K562 (cell line): ENCODE measurements around the gene CHTF8. TPM values are rescaled to one million over a fixed set of nuclear protein-coding genes. Genes with fewer than 3 reads are reported as not detected.

ENCODE experiments used
- ATAC-seq: fragments of 200-7000 bp; cut with Tn5 transposase; 3 replicates; pipeline ENCODE4 v1.9.1; 2020; ENCODE audit warnings: moderate library complexity
- BruUV-seq: library from RNA; stranded (reverse); fragments of 400-500 nt; replicated peaks from 2 replicates; lab custom pipeline; 2021; lab: Mats Ljungman, UMichigan
- CTCF ChIA-PET: fragments of 300-600 bp; formaldehyde crosslinking; extraction: SDS; loops from one replicate; lab custom pipeline; 2021; ENCODE audit warnings: low intra/inter-chr PET ratio; lab: Yijun Ruan, JAX
- POLR2A ChIA-PET: fragments of 300-600, 350-650 bp; sonication (Branson Sonifier 250); formaldehyde crosslinking; extraction: SDS; loops from one replicate; lab custom pipeline; 2021; ENCODE audit warnings: antibody characterized with exemption, inconsistent platforms; lab: Yijun Ruan, JAX
- DNase-seq, 4 experiments: peaks; one replicate each; pipeline versions ENCODE4 v3.0.0 to v3.0.0-alpha.2; 2011 to 2018; ENCODE audit warnings: low spot score in 3 of 4, mixed read lengths in 3 of 4; ENCODE audit errors: extremely low read depth in 1 of 4
- FAIRE-seq: peaks from 2 replicates; lab custom pipeline; 2011; peaks lifted over from hg19 to GRCh38; lab: Jason Lieb, UNC
- H2AFZ ChIP-seq: 2 replicates; pipeline ENCODE4 v1.6.0; 2011; ENCODE audit warnings: low read depth, low read length, control low read depth, inconsistent platforms
- H3K27ac ChIP-seq: fragments of 200-600 bp; 3 replicates; pipeline ENCODE4 v1.8.0; 2011; ENCODE audit warnings: low read depth, mild to moderate bottlenecking, control low read depth, inconsistent platforms, low read length, moderate library complexity, mixed read lengths; ENCODE audit errors: extremely low read depth
- H3K27me3 ChIP-seq, 2 experiments: fragments of 300-600 bp in 1 of 2; 2 replicates in 1 of 2; 3 replicates in 1 of 2; pipeline versions ENCODE4 v1.6.0 to v1.8.0; 2011; ENCODE audit warnings: inconsistent platforms in 2 of 2, low read length in 2 of 2, mild to moderate bottlenecking in 1 of 2, mixed read lengths in 1 of 2, moderate library complexity in 1 of 2; ENCODE audit not compliant: control insufficient read depth in 2 of 2, insufficient read depth in 2 of 2
- H3K36me3 ChIP-seq: fragments of 300-600 bp; 3 replicates; pipeline ENCODE4 v1.8.0; 2011; ENCODE audit warnings: mild to moderate bottlenecking, low read length, inconsistent platforms; ENCODE audit not compliant: control insufficient read depth, insufficient read depth
- H3K4me1 ChIP-seq, 2 experiments: fragments of 200-600 bp in 1 of 2; replicated peaks in 1 of 2; 2 replicates in 1 of 2; 3 replicates in 1 of 2; pipeline versions ENCODE4 v1.5.1 to v1.8.0; 2011; ENCODE audit warnings: inconsistent platforms in 2 of 2, low read length in 2 of 2, mild to moderate bottlenecking in 1 of 2, mixed read lengths in 1 of 2, moderate library complexity in 1 of 2; ENCODE audit not compliant: control insufficient read depth in 2 of 2, insufficient read depth in 2 of 2
- H3K4me2 ChIP-seq: 2 replicates; pipeline ENCODE4 v1.6.1; 2011; ENCODE audit warnings: low read length, control low read depth, inconsistent platforms, mixed read lengths; ENCODE audit not compliant: insufficient read depth
- H3K4me3 ChIP-seq: fragments of 200-600 bp; sonication (generic), shearing (Covaris generic); 2 replicates; pipeline ENCODE4 v1.5.1; 2016; ENCODE audit warnings: control low read depth, inconsistent platforms
- H3K79me2 ChIP-seq: fragments of 200-600 bp; 3 replicates; pipeline ENCODE4 v1.8.0; 2011; ENCODE audit warnings: low read length, inconsistent platforms; ENCODE audit not compliant: control insufficient read depth, insufficient read depth
- H3K9ac ChIP-seq, 2 experiments: 2 replicates each; pipeline versions ENCODE4 v1.6.0 to v1.6.1; 2011; ENCODE audit warnings: low read depth in 2 of 2, low read length in 2 of 2, control low read depth in 1 of 2, inconsistent platforms in 1 of 2, mild to moderate bottlenecking in 1 of 2, mixed read lengths in 1 of 2; ENCODE audit not compliant: insufficient read depth in 1 of 2
- H3K9me1 ChIP-seq: one replicate; pipeline ENCODE4 v1.6.0; 2011; ENCODE audit warnings: inconsistent platforms, mild to moderate bottlenecking, low read length, moderate library complexity; ENCODE audit not compliant: control insufficient read depth, insufficient read depth
- H3K9me3 ChIP-seq: replicated peaks from 2 replicates; pipeline ENCODE4 v1.5.1; 2011; ENCODE audit warnings: low read depth, low read length, inconsistent platforms; ENCODE audit not compliant: control insufficient read depth, insufficient read depth
- H4K20me1 ChIP-seq: replicated peaks from 2 replicates; pipeline ENCODE4 v1.6.1; 2011; ENCODE audit warnings: low read length, inconsistent platforms, mixed read lengths; ENCODE audit not compliant: control insufficient read depth, insufficient read depth
- HDAC3 ChIP-seq: fragments of 450-650 bp; IDR thresholded peaks from 2 replicates; pipeline ENCODE4 v1.6.1; 2018; ENCODE audit warnings: borderline replicate concordance, mild to moderate bottlenecking, moderate library complexity; ENCODE audit not compliant: partially characterized antibody
- MCM2 ChIP-seq: fragments of 450-650 bp; IDR thresholded peaks from 2 replicates; pipeline ENCODE4 v1.6.1; 2017; ENCODE audit warnings: low read depth, mild to moderate bottlenecking
- TBL1XR1 ChIP-seq, 2 experiments: IDR thresholded peaks; 2 replicates each; pipeline ENCODE4 v1.6.1; 2012; ENCODE audit warnings: improper control_type of control experiment in 2 of 2, low read length in 2 of 2, mild to moderate bottlenecking in 1 of 2
- TOE1 ChIP-seq, 2 experiments: fragments of 450-650 bp in 1 of 2; sonication (generic) in 1 of 2; formaldehyde crosslinking in 1 of 2; IDR thresholded peaks; 2 replicates each; pipeline versions ENCODE4 v1.7.1 to v1.8.0; 2016 to 2022; ENCODE audit warnings: borderline replicate concordance in 2 of 2, mild to moderate bottlenecking in 2 of 2, antibody characterized with exemption in 1 of 2, inconsistent platforms in 1 of 2, low read depth in 1 of 2, missing genetic modification reagents in 1 of 2, moderate library complexity in 1 of 2
- ZFP30 ChIP-seq: fragments of 250-450 bp; sonication (Bioruptor Pico); IDR thresholded peaks from 2 replicates; pipeline ENCODE4 v1.8.0; 2022; ENCODE audit warnings: moderate library complexity, mild to moderate bottlenecking, inconsistent platforms, borderline replicate concordance
- ZKSCAN3 ChIP-seq: fragments of 250-450 bp; sonication (Bioruptor Pico); IDR thresholded peaks from 2 replicates; pipeline ENCODE4 v1.4.0; 2020
- ZNF124 ChIP-seq: sonication (generic); formaldehyde crosslinking; IDR thresholded peaks from 2 replicates; pipeline ENCODE4 v1.8.1; 2022; ENCODE audit warnings: missing genetic modification reagents
- ZNF134 ChIP-seq: fragments of 250-450 bp; sonication (Bioruptor Pico); conservative IDR thresholded peaks from 2 replicates; pipeline ENCODE4 v1.4.0; 2020
- ZNF311 ChIP-seq: fragments of 250-450 bp; sonication (Bioruptor Pico); IDR thresholded peaks from 2 replicates; pipeline ENCODE4 v1.4.0; 2020; ENCODE audit warnings: mild to moderate bottlenecking, moderate library complexity
- ZNF324 ChIP-seq: fragments of 250-450 bp; sonication (Bioruptor Pico); IDR thresholded peaks from 2 replicates; pipeline ENCODE4 v1.4.0; 2020; ENCODE audit warnings: mild to moderate bottlenecking
- ZNF347 ChIP-seq: fragments of 450-650 bp; formaldehyde crosslinking; IDR thresholded peaks from 2 replicates; pipeline ENCODE4 v1.4.0; 2020; ENCODE audit warnings: low read depth, mild to moderate bottlenecking, moderate library complexity
- WGBS: fragments of 100-300 bp; shearing (Covaris generic); methylation state at CpG from one replicate; pipeline ENCODE4 v1.1.6; 2016; ENCODE audit warnings: low coverage, mixed read lengths; ENCODE audit not compliant: insufficient coverage; ENCODE audit errors: missing lambda C conversion rate; 5-methylcytosine and 5-hydroxymethylcytosine counted together
- in situ Hi-C: fragments of 300-500 bp; cut with MboI; formaldehyde crosslinking; loops from 4 replicates; pipeline ENCODE4 v1.15.0; 2018; ENCODE audit warnings: inconsistent platforms, mixed read lengths
- intact Hi-C: fragments of 100-400 bp; cut with micrococcal nuclease; formaldehyde crosslinking; loops from 2 replicates; pipeline ENCODE4 v1.14.2; 2022
- polyA plus RNA-seq, 8 experiments: library from polyadenylated mRNA; depleted of rRNA in 4 of 8; stranded (reverse) in 5 of 8; unstranded in 3 of 8; fragments of >200 nt; fragmentation: Nextera tagmentation in 2 of 8; fragmentation: Illumina TruSeq in 1 of 8; extraction: Ambion mirVana in 2 of 8; extraction: Trizol in 1 of 8; gene quantifications; 2 replicates each; pipeline versions ENCODE4 v1.2.1 to v1.2.3, GENCODE V29; 2011 to 2014; ENCODE audit warnings: inconsistent platforms in 1 of 8, missing spikeins in 1 of 8
- total RNA-seq, 7 experiments: library from RNA; depleted of rRNA in 6 of 7; stranded (reverse); fragments of >200 nt in 6 of 7; fragmentation: Illumina TruSeq in 2 of 7; extraction: Trizol in 2 of 7; gene quantifications; 2 replicates each; pipeline versions ENCODE4 v1.2.1 to v1.2.3, GENCODE V29; 2011 to 2021; ENCODE audit warnings: low replicate concordance in 1 of 7
- TF ChIP-seq, protein P1 (sequence below): fragments of 250-450 bp; sonication (Bioruptor Pico); IDR thresholded peaks from 2 replicates; pipeline ENCODE4 v1.5.0; 2020; ENCODE audit warnings: mild to moderate bottlenecking
- TF ChIP-seq, protein P2 (sequence below): sonication (generic); formaldehyde crosslinking; IDR thresholded peaks from 2 replicates; pipeline ENCODE4 v1.8.0; 2022; ENCODE audit warnings: missing genetic modification reagents, mild to moderate bottlenecking, borderline replicate concordance

CHTF8 gene
- total and polyA plus RNA-seq, 9 of the 15 experiments (the other 6 are each of a cell fraction or from before 2014, with no cell fraction given): 20.2 to 199 (median 108) TPM

DNA sequence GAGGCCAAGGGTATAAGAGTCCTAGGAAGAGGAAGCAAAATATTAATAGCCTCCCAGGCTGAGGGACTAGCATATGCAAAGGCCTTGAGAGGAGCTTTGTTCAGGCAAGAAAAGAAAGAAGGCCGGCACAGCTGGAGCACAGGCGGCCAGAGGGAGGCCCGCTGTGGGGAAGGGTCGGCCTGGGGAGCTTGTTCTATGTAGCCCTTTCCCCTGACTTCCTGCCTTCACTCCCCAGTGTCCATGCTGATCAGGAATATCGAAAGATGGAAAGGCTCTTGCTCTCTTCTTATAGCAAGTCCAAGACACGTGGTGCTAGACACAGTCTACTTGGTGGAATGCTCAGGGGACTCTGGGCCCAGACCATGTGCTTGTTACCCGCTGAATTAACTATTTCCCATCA lies 54.3 kb downstream of the CHTF8 start:
- intact Hi-C loops: no loop called here
- TF ChIP-seq ZNF134 (CRISPR knock-in tag) (no peak), ZNF311 (CRISPR knock-in tag) (no peak), ZNF324 (no peak), TBL1XR1 (IDR thresholded peaks at IDR 0.05; ENCODE audit: low read length in 2 of 2) (no peak)
- Histone ChIP-seq H3K9me1 (no peaks in the 10 kb centered on the region), H3K36me3 (no peaks in the 10 kb centered on the region), H3K79me2 (no peaks in the 10 kb centered on the region), H3K27ac (no peak overlapping the region), H3K9me3 (no peaks in the 10 kb centered on the region), H3K4me1 (no peaks in the 10 kb centered on the region), H3K4me2 (no peak overlapping the region), H3K9ac (no peak overlapping the region), H2AFZ (no peak overlapping the region), H4K20me1 (no peaks in the 10 kb centered on the region), H3K27me3 (no peaks in the 10 kb centered on the region), H3K4me3 (no peak overlapping the region)
- 64% methylated on average over 7 of the region's 7 CpGs for WGBS
- DNase-seq: no peak
- ATAC-seq: no peak
- no TSS peak for BruUV-seq
- in situ Hi-C loops: no loop called here
- no peak for FAIRE-seq
- CTCF ChIA-PET: no interaction called here
- POLR2A ChIA-PET: interaction anchor here (1.0 kb wide), 1 partner anchor 15 kb away, joined by 3 read pairs; no protein-coding TSS in a partner anchor

DNA sequence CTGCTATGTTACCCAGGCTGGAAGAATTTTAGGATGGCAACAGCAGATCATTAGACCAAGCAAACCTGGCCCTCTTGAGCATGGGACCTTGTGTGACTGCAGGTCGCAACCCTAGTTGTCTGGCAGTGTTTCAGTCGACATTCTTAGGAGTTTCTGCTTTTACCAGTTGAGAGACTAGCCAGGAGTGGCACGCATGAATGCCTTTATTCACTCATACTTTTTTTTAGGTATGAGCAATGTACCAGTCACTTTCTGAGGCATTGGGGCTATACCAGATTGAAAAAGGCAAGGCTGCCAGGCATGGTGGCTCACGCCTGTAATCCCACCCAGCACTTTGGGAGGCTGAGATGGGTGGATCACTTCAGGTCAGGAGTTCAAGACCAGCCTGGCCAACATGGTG lies 55.1 kb downstream of the CHTF8 start:
- H3K36me3 ChIP-seq: no peaks in the 10 kb centered on the region
- FAIRE-seq: no peak
- intact Hi-C loops: no loop called here
- in situ Hi-C loops: no loop called here
- ChIA-PET CTCF (no interaction called here), POLR2A (interaction anchor here (0.5 kb wide), 1 partner anchor 274 kb away, joined by 3 read pairs; the partner anchor contains the start of gene TMED6)
- H3K9ac ChIP-seq: no peak overlapping the region
- 69% methylated on average over 4 of the region's 4 CpGs for WGBS
- no peaks in the 10 kb centered on the region for H3K4me1 ChIP-seq
- no TSS peak for BruUV-seq
- H3K27me3 ChIP-seq: no peaks in the 10 kb centered on the region
- no peak overlapping the region for H3K4me2 ChIP-seq
- H3K79me2 ChIP-seq: no peaks in the 10 kb centered on the region
- H3K4me3 ChIP-seq: no peak overlapping the region
- H3K9me3 ChIP-seq: no peaks in the 10 kb centered on the region
- no peak for ATAC-seq
- no peak for DNase-seq
- H3K9me1 ChIP-seq: no peaks in the 10 kb centered on the region
- no peak overlapping the region for H2AFZ ChIP-seq
- H3K27ac ChIP-seq: no peak overlapping the region
- H4K20me1 ChIP-seq: no peaks in the 10 kb centered on the region
- TF ChIP-seq ZNF124 (CRISPR knock-in tag): no peak
- TF ChIP-seq, protein P1, sequence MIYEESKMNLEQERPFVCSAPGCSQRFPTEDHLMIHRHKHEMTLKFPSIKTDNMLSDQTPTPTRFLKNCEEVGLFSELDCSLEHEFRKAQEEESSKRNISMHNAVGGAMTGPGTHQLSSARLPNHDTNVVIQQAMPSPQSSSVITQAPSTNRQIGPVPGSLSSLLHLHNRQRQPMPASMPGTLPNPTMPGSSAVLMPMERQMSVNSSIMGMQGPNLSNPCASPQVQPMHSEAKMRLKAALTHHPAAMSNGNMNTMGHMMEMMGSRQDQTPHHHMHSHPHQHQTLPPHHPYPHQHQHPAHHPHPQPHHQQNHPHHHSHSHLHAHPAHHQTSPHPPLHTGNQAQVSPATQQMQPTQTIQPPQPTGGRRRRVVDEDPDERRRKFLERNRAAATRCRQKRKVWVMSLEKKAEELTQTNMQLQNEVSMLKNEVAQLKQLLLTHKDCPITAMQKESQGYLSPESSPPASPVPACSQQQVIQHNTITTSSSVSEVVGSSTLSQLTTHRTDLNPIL (CRISPR knock-in tag): no peak
- no peak for TF ChIP-seq ZFP30
- no peak for TF ChIP-seq HDAC3
- TF ChIP-seq TOE1 (IDR thresholded peaks at IDR 0.05; ENCODE audit: borderline replicate concordance): no peak
- no peak for TF ChIP-seq TOE1 (CRISPR knock-in tag; IDR thresholded peaks at IDR 0.05; ENCODE audit: borderline replicate concordance, low read depth)
- no peak for TF ChIP-seq ZKSCAN3 (CRISPR knock-in tag)
- TF ChIP-seq MCM2: no peak
- TF ChIP-seq, protein P2, sequence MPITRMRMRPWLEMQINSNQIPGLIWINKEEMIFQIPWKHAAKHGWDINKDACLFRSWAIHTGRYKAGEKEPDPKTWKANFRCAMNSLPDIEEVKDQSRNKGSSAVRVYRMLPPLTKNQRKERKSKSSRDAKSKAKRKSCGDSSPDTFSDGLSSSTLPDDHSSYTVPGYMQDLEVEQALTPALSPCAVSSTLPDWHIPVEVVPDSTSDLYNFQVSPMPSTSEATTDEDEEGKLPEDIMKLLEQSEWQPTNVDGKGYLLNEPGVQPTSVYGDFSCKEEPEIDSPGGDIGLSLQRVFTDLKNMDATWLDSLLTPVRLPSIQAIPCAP (CRISPR knock-in tag): no peak
- TF ChIP-seq ZNF347 (CRISPR knock-in tag): no peak
